ENCODE results near the gene SLC4A1AP.

SLC4A1AP gene

DNA sequence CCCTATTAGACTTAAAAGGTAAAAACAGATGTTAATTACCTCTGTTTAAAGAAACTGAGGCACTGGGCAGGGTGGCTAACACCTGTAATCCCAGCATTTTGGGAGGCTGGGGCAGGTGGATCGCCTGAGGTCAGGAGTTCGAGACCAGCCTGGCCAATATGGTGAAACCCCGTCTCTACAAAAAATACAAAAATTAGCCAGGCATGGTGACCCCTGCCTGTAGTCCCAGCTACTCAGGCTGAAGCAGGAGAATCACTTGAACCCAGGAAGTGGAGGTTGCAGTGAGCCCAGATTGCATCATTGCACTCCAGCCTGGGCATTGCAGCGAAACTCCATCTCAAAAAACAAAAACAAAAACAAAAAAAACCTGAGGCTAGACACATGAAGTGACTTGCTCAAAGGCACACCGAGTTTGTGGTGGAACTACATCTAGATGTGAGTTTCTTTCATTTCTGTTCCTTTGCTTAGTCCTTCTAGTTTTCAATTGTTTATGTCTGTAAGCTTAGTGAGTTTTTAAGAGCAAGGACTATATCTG, 40.7 kb downstream of the SLC4A1AP start:
- no peak for DNase-seq

GRCh38 chr2:27705851-27706622, 42.3 kb downstream of the SLC4A1AP start:
- DNase-seq: no peak

- no peak for DNase-seq
Measured at GRCh38 chr2:27707462-27708256, 44.0 kb downstream of the SLC4A1AP start.

GRCh38 chr2:27708257-27708654, 44.6 kb downstream of the SLC4A1AP start:
- no peak for DNase-seq

GRCh38 chr2:27708666-27709065, 45.0 kb downstream of the SLC4A1AP start:
- no peak for DNase-seq

DNA sequence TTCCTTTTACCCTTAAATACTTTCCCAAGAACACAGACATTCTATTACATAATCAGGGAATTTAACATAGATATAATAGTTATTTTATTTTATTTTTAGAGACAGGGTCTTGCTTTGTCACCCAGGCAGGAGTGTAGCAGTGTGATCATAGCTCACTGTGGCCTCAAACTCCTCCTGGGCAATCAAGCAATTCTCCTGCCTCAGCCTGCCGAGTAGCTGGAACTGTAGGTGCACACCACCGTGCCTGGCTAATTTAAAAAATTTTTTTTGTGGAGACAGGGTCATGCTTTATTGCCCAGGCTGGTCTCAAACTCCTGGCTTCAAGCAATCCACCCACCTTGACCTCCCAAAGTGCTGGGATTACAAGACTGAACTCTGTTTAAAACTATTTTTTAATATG, 45.6 kb downstream of the SLC4A1AP start:
- no peak for DNase-seq

GRCh38 chr2:27709960-27710575, 46.4 kb downstream of the SLC4A1AP start:
- no peak for DNase-seq

GRCh38 chr2:27710640-27711430, 47.1 kb downstream of the SLC4A1AP start:
- no peak for DNase-seq

DNA sequence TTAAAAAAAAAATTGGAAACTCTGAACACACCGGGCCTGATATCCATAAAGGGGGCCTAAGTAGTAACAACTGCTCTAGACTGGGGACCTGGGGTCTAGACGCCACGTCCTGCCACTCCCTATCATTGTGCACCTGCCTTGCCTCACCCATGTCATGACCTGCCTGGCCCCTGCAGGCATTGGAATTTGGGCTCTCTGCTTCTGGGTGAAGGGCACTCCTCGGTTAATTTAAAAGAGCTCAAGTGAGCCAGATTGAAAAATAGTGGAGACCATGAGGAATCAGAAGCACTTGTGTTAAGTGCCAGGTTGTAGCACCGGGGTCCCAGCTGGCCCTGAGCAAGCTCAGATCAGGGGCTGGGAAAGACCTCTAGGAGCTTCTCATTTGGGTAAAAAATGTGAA, 48.1 kb downstream of the SLC4A1AP start:
- no peak for DNase-seq

GRCh38 chr2:27712522-27712921, 48.8 kb downstream of the SLC4A1AP start:
- no peak for DNase-seq

- no peak for DNase-seq
Measured at GRCh38 chr2:27713201-27713600, 49.5 kb downstream of the SLC4A1AP start.

DNA sequence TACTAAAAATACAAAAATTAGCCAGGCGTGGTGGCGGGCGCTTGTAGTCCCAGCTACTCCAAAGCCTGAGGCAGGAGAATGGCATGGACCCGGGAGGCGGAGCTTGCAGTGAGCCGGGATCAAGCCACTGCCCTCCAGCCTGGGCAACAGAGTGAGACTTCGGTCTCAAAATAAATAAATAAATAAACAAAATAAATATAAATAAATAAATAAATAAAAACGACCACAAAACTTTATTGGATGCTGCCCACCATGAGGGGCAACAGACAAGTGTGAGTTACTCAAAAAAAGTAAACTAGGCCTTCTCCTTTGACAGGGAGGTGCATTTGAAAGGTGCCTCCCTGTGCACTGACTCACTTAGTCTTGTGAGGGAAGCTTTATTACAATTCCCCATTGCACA, 50.4 kb downstream of the SLC4A1AP start:
- DNase-seq: no peak

DNA sequence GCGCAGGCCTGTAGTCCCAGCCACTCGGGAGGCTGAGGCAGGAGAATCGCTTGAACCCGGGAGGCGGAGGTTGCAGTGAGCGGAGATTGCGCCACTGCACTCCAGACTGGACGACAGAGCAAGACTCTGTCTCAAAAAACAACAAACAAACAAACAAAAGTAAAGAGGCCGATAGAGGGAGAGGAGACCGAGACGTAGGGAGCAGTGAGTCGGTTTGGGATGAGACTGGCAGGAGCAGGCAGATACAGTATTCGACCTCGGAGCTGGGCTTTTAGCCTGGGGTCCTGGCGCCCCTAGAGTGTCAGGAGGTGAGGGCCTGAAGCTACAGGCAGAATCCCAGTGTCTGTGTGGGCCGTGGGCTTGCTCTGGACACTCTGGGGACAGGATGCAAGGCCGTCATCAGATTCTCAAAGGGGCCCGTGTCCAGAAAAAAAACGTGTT, 51.2 kb downstream of the SLC4A1AP start:
- DNase-seq: no peak

- DNase-seq: peak; percentile 43 to 57
Measured at GRCh38 chr2:27715318-27716210, 51.9 kb downstream of the SLC4A1AP start.

- DNase-seq: no peak
Measured at GRCh38 chr2:27716301-27717069, 52.8 kb downstream of the SLC4A1AP start.

DNA sequence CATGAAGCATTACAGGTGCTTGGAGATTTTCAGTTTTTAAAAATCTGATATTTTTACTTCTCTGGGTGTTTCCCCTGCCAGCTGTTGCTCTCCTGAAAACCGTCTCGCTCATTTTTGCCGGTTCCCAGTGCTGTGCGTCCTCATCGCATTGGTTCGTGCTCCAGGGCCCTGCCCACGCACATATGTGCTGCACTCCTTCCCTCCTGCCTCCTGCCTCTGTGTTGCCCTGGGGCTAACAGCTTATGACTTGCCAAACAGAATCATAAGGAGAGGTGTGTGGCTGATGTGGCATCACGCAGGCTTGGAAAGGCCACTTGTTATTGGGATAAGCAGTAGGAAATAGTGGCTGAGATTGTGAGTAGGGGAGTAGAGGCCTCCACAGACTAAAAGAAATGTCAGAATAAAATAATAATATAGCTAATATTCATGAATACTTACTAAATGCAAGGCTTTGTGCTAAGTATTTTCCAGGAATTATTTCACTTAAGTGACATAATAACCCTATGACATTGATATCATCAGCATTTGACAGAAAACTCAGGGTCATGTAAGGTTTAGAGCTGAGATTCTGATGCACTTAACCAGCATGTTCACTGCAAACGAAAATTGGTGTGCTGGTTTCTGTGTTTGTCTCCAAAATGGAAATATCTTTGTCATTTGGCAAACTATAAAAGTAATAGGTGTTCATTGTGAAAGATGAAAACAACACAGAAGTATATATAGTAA, 53.5 kb downstream of the SLC4A1AP start:
- no peak for DNase-seq

GRCh38 chr2:27720004-27720551, 56.4 kb downstream of the SLC4A1AP start:
- no peak for DNase-seq

GRCh38 chr2:27721335-27721734, 57.6 kb downstream of the SLC4A1AP start:
- no peak for DNase-seq

GRCh38 chr2:27721884-27722485, 58.3 kb downstream of the SLC4A1AP start:
- no peak for DNase-seq
